OCI-M1 (cell line): ENCODE measurements around the gene ARID1B.

Source experiments
- DNase-seq: peaks from one replicate; lab custom pipeline; 2025; lab: John Stamatoyannopoulos, UW

Gene ARID1B

DNA sequence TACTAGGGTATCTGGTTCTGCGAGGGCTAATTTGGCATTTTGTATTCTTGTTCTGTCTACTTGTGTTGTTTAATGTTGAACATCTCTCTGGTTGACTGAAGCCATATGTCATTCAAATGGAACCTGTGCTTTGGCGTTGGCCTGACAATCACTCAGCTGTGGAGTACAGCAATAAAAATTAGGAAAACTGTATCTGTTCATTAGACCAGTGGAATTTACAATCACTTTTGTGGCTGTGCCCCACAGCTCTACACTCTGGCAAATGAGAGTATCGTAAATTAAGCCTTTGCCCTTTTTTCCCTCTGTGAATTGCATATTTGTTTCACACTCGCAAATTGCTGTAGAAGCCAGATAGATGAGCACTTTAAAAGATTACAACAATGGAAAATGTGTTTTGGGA lies 102.0 kb downstream of the ARID1B start:
- no peak for DNase-seq

DNA sequence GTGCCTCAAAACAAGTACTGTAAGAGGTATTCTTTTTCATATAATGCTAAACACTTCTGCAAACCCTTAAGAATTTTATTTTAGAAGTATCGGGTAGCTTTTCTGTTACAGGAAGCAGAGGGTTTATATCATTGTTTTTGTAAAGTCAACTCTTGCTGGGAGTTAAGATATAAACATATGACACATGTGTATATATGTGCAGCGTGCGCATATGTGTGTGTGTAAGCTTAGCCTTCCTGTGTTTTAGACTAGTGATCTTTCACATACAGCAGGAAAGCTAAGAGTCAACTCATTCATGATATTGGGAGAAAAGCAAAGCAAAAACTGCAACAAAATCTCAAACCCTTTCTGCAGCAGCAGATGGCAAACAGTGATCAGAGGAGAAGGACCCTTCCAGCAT lies 102.4 kb downstream of the ARID1B start:
- no peak for DNase-seq

DNA sequence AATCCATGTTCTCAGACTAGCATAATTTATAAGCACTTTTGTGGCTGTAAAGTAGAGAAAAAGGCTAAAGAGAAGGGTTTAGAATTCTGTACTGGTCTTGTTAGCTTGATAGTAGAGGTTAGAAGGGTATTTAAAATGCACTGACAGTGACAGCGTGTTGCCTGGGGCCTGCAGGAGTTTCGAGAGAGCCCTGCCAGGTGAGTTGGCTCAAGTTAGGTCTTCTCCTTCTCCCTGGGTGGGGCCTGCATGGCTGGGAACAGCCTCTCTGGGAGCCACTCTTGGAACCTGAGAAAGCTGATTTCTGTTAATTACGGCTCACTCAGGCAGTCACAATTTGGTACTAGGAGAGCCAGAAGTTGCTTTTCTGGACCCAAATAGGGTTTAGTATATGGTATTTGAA lies 103.7 kb downstream of the ARID1B start:
- DNase-seq = no peak

DNA sequence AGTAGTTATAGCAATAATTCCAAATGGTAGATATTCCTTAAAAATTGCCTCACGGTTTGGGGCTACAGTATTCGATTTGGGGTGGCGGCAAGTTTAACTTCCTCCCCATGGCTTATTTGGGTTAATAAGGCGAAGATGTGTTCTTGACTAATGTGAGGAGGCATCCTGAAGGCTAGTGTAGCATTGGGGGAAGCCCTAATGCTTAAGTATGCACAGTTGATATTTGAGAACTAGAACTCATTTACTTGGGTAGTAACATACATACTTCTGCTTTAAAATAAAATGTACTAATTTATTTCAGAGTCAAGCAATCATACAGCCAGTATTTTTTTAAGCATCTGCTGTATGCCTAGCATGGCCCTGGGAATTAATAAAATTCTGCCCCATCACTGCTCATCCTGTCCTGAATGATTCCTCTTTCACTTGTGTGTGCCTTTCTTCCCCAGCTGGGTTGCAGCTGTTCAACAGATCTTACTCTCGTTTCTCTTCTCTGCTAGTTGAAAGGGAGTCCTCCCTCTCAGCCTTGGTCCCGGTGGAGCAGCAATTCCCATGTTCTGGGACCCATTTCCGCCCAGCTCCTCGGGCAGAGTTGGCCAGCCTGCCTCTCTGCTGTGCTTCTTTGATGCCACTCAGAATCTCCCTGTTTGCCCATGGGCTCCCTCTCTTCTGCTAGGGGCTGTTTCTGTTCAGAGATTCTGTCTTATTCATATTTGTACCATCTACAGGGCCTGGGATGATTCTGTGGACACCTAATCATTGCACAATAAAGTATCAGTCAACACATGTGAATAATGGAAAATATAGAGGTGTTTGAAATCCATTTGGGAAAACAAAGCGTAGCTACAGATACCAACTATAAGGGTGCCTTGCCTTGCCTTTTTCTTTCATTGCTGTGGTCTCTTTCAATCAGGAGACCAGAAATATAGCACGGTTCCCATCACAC lies 104.8 kb downstream of the ARID1B start:
- no peak for DNase-seq

DNA sequence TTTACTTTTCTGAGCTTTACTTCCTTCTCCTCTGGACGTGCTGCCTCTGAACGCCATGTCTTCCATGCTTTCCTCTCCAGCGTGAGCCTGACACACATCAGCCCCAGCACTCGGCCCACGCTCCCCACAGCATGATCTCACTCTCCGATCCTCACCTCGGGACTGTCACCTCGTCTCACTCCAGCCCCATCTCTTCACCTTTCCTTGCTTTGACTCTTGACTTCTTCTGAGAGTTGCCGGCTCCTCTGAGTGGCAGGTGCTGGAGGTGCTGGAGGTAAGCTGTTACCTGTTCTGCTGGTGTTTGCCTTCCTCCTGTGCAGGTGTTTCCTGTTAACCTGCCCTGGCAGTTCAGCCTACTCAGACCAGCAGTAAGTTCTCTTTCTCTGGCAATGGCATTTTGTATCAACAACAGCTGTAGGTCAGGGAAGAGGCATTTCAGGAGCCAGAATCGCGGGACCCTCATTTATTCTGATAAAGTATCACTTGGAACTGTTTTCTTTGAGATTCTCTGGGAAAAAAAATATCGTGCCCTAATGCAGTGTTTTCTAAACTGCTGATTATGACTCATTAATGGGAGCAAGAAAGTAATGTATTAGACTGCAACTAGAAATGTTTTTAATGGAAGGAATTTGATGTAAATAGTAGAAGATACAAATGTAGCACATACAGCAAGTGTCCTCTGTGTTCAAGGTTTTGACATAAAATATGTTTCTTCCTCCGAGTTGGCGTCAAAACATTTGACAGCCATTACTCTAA lies 106.5 kb downstream of the ARID1B start:
- no peak for DNase-seq

DNA sequence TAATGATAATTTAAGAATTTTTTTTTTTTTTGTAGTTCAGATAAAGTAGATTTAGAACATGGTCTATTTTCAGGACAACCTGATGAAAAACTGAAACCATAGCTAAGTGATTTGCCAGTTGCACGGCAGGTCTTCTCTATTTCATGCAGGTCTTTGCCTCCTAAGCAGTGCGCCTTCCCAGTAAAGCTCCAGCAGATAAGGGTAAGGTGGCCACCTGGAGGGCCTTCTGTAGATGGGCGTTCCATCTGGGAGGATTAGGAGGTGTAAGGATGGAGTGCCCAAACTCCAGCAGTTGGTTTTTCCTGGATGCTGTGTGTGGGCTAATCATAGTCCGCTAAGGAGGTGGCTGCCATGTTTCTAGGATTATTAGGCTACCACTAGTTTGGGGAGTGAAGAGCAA lies 107.1 kb downstream of the ARID1B start:
- no peak for DNase-seq

DNA sequence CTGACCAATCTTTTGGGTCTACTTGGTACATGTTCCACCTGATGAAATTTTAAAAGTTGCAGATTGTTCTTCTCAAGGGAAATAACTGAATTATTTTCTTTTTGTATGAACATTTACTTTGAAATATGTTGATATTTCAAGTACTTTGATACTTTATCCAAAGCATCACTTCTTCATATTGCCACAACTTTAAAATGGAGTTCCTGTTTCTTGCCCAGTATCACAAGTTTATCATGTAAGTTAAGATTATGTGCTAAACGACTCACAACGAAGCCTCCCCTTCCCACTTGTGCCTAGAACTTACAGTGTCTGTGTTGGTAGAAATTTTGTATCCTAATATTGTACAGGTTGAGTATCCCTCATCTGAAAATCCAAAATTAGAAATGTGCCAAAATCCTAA lies 108.4 kb downstream of the ARID1B start:
- no peak for DNase-seq

DNA sequence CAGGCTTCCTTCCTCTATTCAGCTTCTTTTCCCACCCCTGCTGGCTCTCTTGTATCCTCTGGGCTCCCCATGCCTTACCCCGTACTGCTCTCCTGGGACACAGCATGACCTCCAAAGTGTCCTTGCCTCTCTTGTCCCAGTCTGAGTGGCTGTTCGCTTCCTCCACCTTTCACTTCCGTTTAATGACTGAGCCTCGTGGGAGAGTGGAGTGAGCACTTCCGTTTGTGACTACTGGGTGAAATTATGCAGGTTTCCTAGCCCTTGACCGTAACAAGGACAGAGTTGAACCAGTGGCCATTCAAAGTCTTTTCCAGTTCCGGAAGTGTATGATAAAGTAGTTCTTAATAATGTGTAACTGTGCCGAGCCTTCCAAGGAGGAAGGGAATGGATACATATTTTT lies 109.2 kb downstream of the ARID1B start:
- DNase-seq = no peak

DNA sequence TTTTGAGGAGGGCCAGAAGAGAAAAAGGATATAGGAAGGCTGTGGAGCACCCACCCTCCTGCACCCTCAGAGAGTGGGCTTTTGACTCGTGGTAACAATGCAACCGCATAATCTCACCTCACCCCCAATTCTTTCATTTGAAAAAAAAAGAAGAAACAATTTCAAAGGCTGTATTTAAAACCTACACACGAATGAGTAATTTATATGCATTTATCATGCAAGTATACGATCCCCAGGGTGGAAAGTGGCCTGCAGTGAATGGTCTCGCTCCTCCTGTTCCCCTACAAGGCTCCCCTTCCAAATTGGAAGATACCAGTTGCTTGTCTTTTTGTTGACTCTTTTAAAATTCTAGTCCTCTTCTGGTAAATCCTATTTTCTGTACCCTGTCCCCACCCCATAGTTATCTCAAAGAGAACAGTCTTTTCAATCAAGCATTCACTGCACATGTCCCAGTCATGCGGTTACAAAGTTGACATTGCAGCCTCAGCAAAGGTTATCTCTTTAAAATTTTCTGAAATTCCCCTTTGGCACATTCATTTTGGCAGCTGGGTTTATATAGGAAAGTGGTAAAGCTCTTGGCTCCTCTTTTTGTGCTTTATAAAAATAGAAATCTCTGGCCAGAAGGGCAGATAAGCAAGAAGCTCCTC lies 110.6 kb downstream of the ARID1B start:
- DNase-seq = peak; percentile 72

DNA sequence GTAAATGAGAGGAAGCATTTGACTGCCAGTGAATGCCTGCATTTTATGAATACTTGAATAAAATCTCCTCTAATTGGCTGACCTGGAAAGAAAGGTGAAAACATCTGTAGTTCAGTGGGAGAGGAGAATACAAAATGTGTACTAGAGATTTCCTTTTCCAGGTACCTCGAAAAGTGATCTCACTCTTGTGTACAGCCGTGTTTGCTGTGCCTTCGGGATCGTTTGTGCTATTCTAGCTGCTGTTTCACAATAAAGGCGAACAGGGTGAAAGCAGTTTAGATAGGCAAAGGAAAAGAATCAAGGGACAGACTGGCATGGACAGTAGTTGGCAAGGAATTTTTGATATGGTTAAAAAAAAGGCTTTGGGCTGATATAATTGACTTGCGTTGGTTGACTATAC lies 112.3 kb downstream of the ARID1B start:
- no peak for DNase-seq

DNA sequence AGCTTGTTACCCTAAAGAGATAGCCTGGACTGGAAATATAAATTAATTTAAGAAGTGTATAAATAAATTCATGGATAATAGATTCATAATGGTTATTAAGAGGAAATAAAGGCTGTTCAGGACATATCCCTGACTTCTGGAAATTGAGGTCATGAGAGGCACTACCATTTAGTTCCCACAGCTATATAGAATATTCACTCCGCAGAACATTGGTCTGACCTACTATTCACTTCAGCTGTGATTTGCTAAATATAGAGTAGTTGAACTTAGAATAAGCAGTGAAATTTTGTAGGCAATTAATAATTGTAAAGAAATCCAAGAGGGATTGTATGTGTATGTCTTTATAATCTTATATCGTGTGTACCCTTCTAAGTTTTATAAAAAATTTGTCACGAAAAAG lies 112.8 kb downstream of the ARID1B start:
- no peak for DNase-seq

DNA sequence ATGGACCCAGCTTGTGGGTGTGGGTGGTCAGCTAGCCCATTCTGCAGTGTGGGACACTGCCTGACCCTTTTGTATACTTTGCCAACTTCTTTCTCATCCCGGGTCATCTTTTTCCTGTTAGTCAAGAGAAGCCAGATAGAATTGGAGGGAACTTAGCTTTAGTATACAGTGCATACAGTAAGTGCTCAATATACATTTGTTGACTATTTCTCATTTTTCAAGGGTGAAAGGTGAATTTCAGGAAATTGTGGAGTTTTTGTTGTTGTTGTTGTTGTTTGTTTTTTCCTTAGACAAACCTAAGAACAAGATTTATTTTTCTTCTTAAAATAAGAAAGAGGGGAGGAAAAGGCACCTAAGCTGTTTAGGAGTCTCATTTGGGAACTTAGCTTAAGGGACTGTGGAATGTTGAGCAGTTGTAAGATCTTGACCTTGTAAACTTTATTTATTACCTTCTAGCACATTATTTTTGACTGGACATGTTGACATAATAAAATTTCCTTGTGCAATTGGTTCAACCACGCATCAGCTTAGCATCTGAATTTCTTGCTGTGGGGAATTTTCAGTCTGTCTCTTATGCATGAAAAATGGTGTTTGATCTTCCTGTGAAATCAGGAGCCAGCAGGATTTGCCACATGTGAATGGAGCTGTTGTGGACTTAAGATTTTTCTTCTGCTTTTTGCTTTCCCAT lies 113.6 kb downstream of the ARID1B start:
- no peak for DNase-seq

DNA sequence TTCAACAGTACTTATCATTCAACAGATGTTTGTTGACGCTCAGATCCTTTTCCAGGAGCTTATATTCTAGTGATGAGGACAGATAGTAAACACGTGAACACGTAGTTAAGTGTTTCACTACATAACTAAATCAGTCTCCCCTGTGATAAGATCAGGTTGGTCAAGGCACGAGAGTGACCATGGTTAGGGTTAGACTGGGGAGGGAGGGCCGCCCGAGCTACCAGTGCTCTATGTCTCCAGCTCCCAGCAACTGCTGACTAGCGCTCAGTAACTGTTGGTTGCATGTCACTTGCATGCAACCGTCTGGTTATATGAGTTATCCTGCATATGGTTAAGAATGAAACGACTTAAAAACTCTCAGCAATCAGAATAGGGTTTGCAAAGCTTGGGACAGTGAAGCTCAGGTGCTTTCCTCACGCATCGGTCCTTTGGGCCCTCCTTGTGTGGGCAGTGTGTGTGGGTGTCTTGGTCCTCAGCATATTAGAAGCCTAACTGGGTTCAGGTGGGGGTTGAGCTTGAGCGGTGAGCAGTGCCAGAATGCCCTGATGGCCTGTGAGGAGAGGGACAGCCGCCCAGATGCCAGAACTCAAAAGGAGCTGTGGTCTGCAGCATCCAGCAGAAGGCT lies 120.8 kb downstream of the ARID1B start:
- no peak for DNase-seq

DNA sequence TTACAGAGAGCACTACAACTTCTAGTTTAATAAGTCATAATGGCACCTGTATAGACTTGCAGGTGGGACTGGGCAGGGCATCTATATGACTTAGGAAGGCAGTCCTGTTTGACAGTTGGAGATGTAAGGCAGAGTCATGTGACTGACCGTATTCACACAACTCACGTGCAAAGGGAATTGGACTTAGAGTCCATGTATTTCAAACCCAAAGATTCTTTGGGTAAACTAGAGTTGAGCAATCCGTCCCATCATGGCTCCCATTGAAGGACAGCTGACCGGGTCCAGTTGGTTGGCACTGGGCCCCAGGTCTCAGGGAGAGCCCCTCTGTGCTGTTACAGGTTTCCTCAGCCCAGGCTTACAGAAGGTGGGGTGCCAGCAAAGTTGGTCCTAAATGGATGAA lies 121.9 kb downstream of the ARID1B start:
- DNase-seq = no peak

DNA sequence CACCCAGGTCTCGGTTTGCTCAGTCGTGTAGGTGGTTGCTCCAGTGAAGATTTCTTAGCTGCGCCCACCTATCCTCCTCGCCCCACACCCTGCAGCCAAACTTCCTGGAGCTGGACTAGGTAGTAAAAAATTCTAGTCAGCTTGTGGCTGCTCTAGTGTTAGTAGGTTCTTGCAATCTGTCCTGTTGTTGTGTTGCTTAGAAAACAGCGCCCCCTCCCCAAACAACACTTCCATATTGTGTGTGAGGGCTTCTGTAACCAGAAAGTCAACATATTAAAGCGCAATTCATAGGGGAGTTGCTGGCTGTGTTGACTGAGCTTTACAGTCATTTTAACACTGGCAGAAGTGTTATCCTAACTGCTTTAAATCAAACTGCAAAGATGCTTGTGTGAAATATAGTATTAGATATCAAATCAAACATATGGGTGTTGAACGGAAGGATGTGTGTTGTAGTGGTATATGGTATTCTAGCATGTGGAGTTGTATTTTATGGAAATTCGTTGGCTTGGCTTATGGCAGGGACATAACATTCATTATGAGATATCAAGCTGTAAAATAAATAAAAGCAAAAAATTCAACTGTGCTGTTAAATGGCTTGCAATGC lies 122.5 kb downstream of the ARID1B start:
- DNase-seq = no peak

DNA sequence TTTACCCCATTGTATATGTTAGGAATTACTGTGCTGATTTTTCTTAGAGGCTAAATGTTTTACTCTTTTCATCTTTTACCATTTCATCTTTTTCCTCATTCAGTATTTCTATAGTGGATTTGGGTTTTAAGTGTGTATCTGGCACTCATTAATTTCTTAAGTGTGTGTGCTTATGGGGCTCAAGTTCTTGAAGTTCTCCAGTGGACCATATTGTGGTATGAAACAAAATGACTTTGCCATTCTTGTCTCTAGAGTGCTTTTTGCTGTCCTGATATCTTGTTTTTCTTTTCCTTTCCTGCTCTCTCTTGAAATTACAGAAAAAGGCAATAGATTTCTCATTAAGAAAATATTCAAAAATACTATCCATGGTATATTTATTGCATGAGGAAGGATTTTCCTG lies 123.1 kb downstream of the ARID1B start:
- no peak for DNase-seq

DNA sequence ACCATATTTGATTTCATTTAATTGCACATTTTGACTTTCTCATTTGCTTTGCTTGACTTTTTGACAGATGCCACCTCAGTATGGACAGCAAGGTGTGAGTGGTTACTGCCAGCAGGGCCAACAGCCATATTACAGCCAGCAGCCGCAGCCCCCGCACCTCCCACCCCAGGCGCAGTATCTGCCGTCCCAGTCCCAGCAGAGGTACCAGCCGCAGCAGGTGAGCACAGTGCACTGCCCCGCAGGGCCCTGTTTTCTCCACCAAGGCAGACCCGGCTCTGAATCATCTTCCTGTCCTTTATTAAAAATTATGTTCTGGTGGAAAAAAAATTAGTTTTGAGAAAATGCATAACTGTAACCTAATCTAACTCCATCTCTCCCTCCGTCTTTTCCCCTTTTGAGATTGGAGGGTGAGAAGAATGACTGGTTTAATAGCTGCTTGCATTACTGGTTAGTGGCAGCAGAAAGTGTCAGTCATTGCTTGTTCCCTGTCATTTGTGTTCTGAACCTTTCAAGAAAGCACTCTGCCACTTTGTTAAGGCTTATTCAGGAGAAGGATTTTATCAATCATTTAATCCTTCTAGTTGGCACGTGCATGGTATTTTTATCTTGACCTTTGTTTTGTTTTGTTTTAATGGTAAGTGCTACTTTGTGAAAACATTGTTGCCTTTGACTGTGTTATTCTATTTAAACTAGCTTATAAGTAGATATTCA lies 124.3 kb downstream of the ARID1B start:
- DNase-seq = no peak

DNA sequence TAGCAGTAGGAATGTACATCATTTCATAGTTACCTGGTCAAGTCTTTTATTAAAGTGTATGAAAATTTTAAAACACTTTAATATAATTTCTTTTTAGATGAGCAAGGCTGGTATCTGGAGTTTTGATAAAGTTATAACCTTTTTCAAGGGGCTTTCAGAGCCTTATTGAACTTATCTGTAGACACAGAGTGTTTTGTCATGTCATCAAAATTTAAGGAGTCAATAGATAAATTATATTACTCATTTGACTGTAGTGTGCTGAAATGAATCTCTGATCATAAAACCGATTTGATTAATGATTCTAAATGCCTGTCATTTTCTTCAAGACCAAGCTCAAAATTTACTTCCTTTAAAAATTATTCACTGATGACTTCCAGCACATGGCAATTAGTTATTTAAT lies 125.6 kb downstream of the ARID1B start:
- no peak for DNase-seq

DNA sequence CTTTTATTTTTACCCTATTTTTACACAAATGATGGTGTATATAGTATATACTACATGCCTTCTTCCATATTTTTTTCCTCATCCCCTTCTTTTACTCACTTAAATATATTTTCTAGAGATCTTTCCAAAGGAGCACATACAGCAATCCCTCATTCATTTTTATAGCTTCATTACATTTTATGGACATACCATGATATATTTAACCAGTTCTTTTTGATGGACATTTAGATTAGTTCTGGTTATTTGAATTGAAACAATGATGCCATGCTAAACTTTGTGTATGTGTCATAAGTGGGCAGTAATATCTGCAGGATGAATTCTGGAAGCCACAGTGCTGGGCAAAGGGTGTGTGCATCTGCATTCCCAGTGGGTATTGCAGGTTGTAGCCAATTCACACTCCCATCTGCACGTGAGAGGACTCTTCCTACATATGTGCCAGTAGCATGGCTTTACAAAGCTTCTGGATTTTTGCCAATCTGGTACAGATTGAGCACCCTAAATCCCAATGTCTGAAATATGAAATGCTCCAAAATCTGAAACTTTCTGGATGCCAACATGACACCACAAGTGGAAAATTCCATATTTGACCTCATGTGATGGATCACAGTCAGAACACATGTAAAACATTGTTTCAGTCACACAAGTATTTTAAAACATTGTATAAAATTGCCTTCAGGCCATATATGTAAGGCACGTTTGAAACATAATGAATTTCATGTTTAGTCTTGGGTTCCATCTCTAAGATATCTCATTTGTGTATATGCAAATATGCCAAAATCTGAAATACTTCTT lies 127.2 kb downstream of the ARID1B start:
- DNase-seq = no peak

DNA sequence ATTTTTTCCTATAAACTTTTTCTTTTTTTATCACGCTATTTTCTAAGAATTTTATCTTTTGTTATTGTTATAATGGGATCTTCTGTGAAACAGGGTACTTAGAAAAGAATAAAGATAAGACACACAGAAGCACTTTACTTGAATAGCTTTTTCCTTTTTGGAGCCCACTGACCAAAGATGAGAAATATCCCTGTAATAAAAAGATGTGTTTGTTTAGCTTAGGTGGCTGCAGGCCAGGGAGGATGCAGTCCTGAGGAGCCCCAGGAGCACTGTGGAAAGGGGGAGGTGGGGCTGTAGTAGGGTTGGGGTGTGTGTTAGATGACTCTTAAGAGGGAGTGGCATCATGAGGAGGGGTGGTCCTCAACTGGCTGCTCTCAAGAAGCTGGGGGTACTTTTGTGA lies 128.6 kb downstream of the ARID1B start:
- peak; percentile 39 for DNase-seq
